IMR-90 (cell line): ENCODE measurements around the gene ZNF608. TPM values are rescaled to one million over a fixed set of nuclear protein-coding genes. Genes with fewer than 3 reads are reported as not detected.

Experiments used
- ATAC-seq: fragments of 200-7000 bp; cut with Tn5 transposase; 2 replicates; pipeline ENCODE4 v1.9.1; 2020; ENCODE audit warnings: low read depth, mild to moderate bottlenecking, moderate library complexity
- BruUV-seq: library from RNA; stranded (reverse); fragments of 400-500 nt; replicated peaks from 2 replicates; lab custom pipeline; 2021; lab: Mats Ljungman, UMichigan
- CTCF ChIA-PET: fragments of 300-600 bp; formaldehyde crosslinking; extraction: SDS; loops from one replicate; lab custom pipeline; 2021; ENCODE audit warnings: antibody characterized with exemption; lab: Yijun Ruan, JAX
- POLR2A ChIA-PET: fragments of 300-600 bp; sonication (Branson Sonifier 250); formaldehyde crosslinking; loops from one replicate; lab custom pipeline; 2022; ENCODE audit warnings: antibody characterized with exemption; ENCODE audit not compliant: unreplicated experiment; lab: Charles Lee
- DNase-seq: peaks from one replicate; pipeline ENCODE4 v3.0.0; 2013
- H2AFZ ChIP-seq: replicated peaks from 2 replicates; pipeline ENCODE3; 2013; ENCODE audit warnings: low read length, mild to moderate bottlenecking; ENCODE audit not compliant: poor library complexity
- H2AK5ac ChIP-seq: 2 replicates; pipeline ENCODE4 v1.6.1; 2013; ENCODE audit warnings: low read depth, low read length, inconsistent platforms
- H2AK9ac ChIP-seq: replicated peaks from 2 replicates; pipeline ENCODE3; 2013; ENCODE audit warnings: mild to moderate bottlenecking, low read depth, low read length, moderate library complexity; ENCODE audit not compliant: poor library complexity
- H2BK120ac ChIP-seq: 2 replicates; pipeline ENCODE4 v1.6.1; 2013; ENCODE audit warnings: low read depth, low read length, inconsistent platforms
- H2BK15ac ChIP-seq: 3 replicates; pipeline ENCODE4 v1.6.1; 2013; ENCODE audit warnings: low read depth, low read length, inconsistent platforms
- H2BK20ac ChIP-seq: 2 replicates; pipeline ENCODE4 v1.6.1; 2013; ENCODE audit warnings: low read depth, mild to moderate bottlenecking, inconsistent platforms, low read length, moderate library complexity
- H2BK5ac ChIP-seq: 2 replicates; pipeline ENCODE4 v1.6.1; 2013; ENCODE audit warnings: mild to moderate bottlenecking, low read depth, low read length, inconsistent platforms; ENCODE audit not compliant: poor library complexity, severe bottlenecking
- H3K14ac ChIP-seq: replicated peaks from 2 replicates; pipeline ENCODE4 v1.6.1; 2013; ENCODE audit warnings: low read depth, low read length, inconsistent platforms
- H3K18ac ChIP-seq: 2 replicates; pipeline ENCODE4 v1.6.1; 2013; ENCODE audit warnings: low read depth, low read length, control low read depth
- H3K23ac ChIP-seq: 2 replicates; pipeline ENCODE4 v1.6.1; 2013; ENCODE audit warnings: low read depth, low read length, inconsistent platforms
- H3K27ac ChIP-seq: 2 replicates; pipeline ENCODE4 v1.5.1; 2013; ENCODE audit warnings: mild to moderate bottlenecking, control low read depth, low read length; ENCODE audit not compliant: insufficient read depth
- H3K27me3 ChIP-seq: 2 replicates; pipeline ENCODE4 v1.6.1; 2013; ENCODE audit warnings: low read length; ENCODE audit not compliant: control insufficient read depth, insufficient read depth
- H3K36me3 ChIP-seq: 2 replicates; pipeline ENCODE4 v1.6.1; 2013; ENCODE audit warnings: low read length, mixed read lengths; ENCODE audit not compliant: control insufficient read depth, insufficient read depth
- H3K4ac ChIP-seq: 2 replicates; pipeline ENCODE4 v1.6.1; 2013; ENCODE audit warnings: low read depth, low read length, inconsistent platforms
- H3K4me1 ChIP-seq: 2 replicates; pipeline ENCODE4 v1.6.1; 2013; ENCODE audit warnings: low read length, mixed read lengths; ENCODE audit not compliant: control insufficient read depth, insufficient read depth
- H3K4me2 ChIP-seq: 2 replicates; pipeline ENCODE4 v1.6.1; 2013; ENCODE audit warnings: low read depth, mild to moderate bottlenecking, control low read depth, low read length, moderate library complexity
- H3K4me3 ChIP-seq: 2 replicates; pipeline ENCODE4 v1.5.1; 2013; ENCODE audit warnings: low read depth, mild to moderate bottlenecking, control low read depth, low read length, moderate library complexity; ENCODE audit not compliant: insufficient read depth
- H3K56ac ChIP-seq: 2 replicates; pipeline ENCODE4 v1.6.1; 2013; ENCODE audit warnings: low read length, inconsistent platforms; ENCODE audit not compliant: insufficient read depth; ENCODE audit errors: extremely low read depth
- H3K79me1 ChIP-seq, 2 experiments: 2 replicates each; pipeline ENCODE4 v1.6.1; 2013; ENCODE audit warnings: low read length in 2 of 2, inconsistent platforms in 1 of 2, low read depth in 1 of 2
- H3K9ac ChIP-seq: 2 replicates; pipeline ENCODE4 v1.6.1; 2013; ENCODE audit warnings: low read depth, low read length, control low read depth
- H3K9me1 ChIP-seq: 2 replicates; pipeline ENCODE4 v1.6.1; 2013; ENCODE audit warnings: low read length, inconsistent platforms; ENCODE audit not compliant: insufficient read depth
- H3K9me3 ChIP-seq: 2 replicates; pipeline ENCODE4 v1.6.1; 2013; ENCODE audit warnings: low read length; ENCODE audit not compliant: control insufficient read depth, insufficient read depth
- H4K20me1 ChIP-seq: 2 replicates; pipeline ENCODE4 v1.6.1; 2013; ENCODE audit warnings: low read length, inconsistent platforms; ENCODE audit not compliant: insufficient read depth
- H4K5ac ChIP-seq: 2 replicates; pipeline ENCODE4 v1.6.1; 2013; ENCODE audit warnings: mild to moderate bottlenecking, low read depth, low read length, control low read depth
- H4K8ac ChIP-seq, 2 experiments: 2 replicates each; pipeline ENCODE4 v1.6.1; 2013; ENCODE audit warnings: low read depth in 2 of 2, low read length in 2 of 2, control low read depth in 1 of 2, inconsistent platforms in 1 of 2
- H4K91ac ChIP-seq: 2 replicates; pipeline ENCODE4 v1.6.1; 2013; ENCODE audit warnings: low read depth, low read length, inconsistent platforms; ENCODE audit not compliant: insufficient read depth
- BHLHE40 ChIP-seq: fragments of 150-350 bp; IDR thresholded peaks from 2 replicates; pipeline ENCODE4 v1.6.1; 2016; ENCODE audit warnings: mild to moderate bottlenecking, low read depth, low read length
- CEBPB ChIP-seq: IDR thresholded peaks from 2 replicates; pipeline ENCODE4 v1.6.1; 2012; ENCODE audit warnings: low read depth, low read length, improper control_type of control experiment
- CHD1 ChIP-seq: IDR thresholded peaks from 2 replicates; pipeline ENCODE4 v1.6.1; 2012; ENCODE audit warnings: low read depth, low read length, improper control_type of control experiment
- MAFK ChIP-seq: IDR thresholded peaks from 2 replicates; pipeline ENCODE4 v1.6.1; 2012; ENCODE audit warnings: low read depth, low read length, improper control_type of control experiment
- MXI1 ChIP-seq: IDR thresholded peaks from 2 replicates; pipeline ENCODE4 v1.6.1; 2012; ENCODE audit warnings: low read depth, mild to moderate bottlenecking, low read length, moderate library complexity, borderline replicate concordance
- RFX5 ChIP-seq: IDR thresholded peaks from 2 replicates; pipeline ENCODE4 v1.8.0; 2012; ENCODE audit warnings: low read depth, mild to moderate bottlenecking, low read length, moderate library complexity
- SMC3 ChIP-seq: fragments of 150-350 bp; IDR thresholded peaks from 2 replicates; pipeline ENCODE4 v1.6.1; 2016; ENCODE audit warnings: low read depth, mild to moderate bottlenecking, antibody characterized with exemption, low read length, moderate library complexity
- WGBS, 2 experiments: methylation state at CpG; one replicate each; pipeline versions ENCODE4 v1.1.5 to v1.1.7; 2013; ENCODE audit warnings: missing lambda C conversion rate in 2 of 2; ENCODE audit not compliant: insufficient read length in 1 of 2; ENCODE audit errors: extremely low coverage in 2 of 2; 5-methylcytosine and 5-hydroxymethylcytosine counted together
- dilution Hi-C: fragments of 300-500 bp; cut with HindIII; formaldehyde crosslinking; loops from one replicate; pipeline ENCODE4 v1.14.3; 2018; ENCODE audit warnings: low sequenced_read_pairs; ENCODE audit not compliant: unreplicated experiment
- in situ Hi-C: fragments of 300-500 bp; cut with MboI; formaldehyde crosslinking; loops from 3 replicates; pipeline ENCODE4 v1.14.3; 2019; ENCODE audit warnings: low sequenced_read_pairs, inconsistent platforms, mixed read lengths
- intact Hi-C: fragments of 100-400 bp; cut with micrococcal nuclease; formaldehyde crosslinking; loops from 2 replicates; pipeline ENCODE4 v1.10.0; 2022
- polyA plus RNA-seq, 3 experiments: library from polyadenylated mRNA; depleted of rRNA; stranded (reverse); fragments of >200 nt; gene quantifications; 2 replicates each; pipeline ENCODE4 v1.2.3, GENCODE V29; 2012; ENCODE audit warnings: low replicate concordance in 1 of 3
- total RNA-seq: library from RNA; depleted of rRNA; stranded (reverse); fragments of >200 nt; gene quantifications from 2 replicates; pipeline ENCODE4 v1.2.3, GENCODE V29; 2012
- TF ChIP-seq, protein P1 (sequence below): conservative IDR thresholded peaks from 2 replicates; pipeline ENCODE4 v1.5.1; 2012; ENCODE audit warnings: mild to moderate bottlenecking, low read depth, low read length, improper control_type of control experiment
- TF ChIP-seq, protein P2 (sequence below): fragments of 150-350 bp; IDR thresholded peaks from 2 replicates; pipeline ENCODE4 v1.6.1; 2017; ENCODE audit warnings: mild to moderate bottlenecking, antibody characterized with exemption, low read length, low read depth

The ZNF608 gene
- total and polyA plus RNA-seq, 2 of the 4 experiments (the other 2 are of a cell fraction), result 9.8 to 15.1 TPM

DNA sequence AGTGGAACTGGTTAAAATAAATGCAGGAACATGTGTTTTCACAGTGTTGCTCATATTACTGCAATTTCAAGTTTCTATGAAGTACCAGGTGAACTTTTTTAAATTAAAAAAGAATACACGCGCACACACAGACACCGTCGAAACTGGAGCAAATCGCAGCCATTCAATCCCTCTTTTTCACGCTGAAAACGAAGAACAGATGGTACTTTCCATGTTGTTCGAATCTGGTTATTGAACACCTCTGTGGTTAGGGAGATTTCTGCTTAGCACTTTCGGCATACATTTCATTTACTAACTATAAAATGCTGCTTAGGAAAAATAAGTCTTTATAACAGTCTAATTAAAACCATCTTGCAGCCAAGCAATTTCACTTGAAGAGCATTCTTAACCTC, 6.8 kb downstream of the ZNF608 start:
- Histone ChIP-seq H3K9me3 (no peaks in the 10 kb centered on the region), H3K14ac (no peak overlapping the region), H3K18ac (no peak overlapping the region), H3K23ac (no peak overlapping the region), H4K8ac (no peak overlapping the region), H3K79me1 (peaks cover 16 to 49% of the 10 kb centered on the region in 2 experiments; a peak in 3 of 4 replicates), H4K5ac (no peak overlapping the region), H3K56ac (no peak overlapping the region), H2AFZ (no peak overlapping the region), H2BK20ac (no peak overlapping the region), H4K20me1 (peaks cover 6% of the 10 kb centered on the region; the same call in 1 of the 2 replicates), H3K4ac (no peak overlapping the region), H2AK9ac (no peak overlapping the region), H3K4me3 (no peak overlapping the region), H2AK5ac (no peak overlapping the region), H3K4me1 (peaks cover 7% of the 10 kb centered on the region), H2BK15ac (no peak overlapping the region), H3K4me2 (no peak overlapping the region), H3K9me1 (no peaks in the 10 kb centered on the region), H3K9ac (no peak overlapping the region), H2BK120ac (no peak overlapping the region), H2BK5ac (no peak overlapping the region), H3K36me3 (peaks cover 2% of the 10 kb centered on the region; the same call in 1 of the 2 replicates), H3K27ac (no peak overlapping the region), H4K91ac (no peak overlapping the region), H3K27me3 (no peaks in the 10 kb centered on the region)
- BruUV-seq, result no TSS peak
- in situ Hi-C loops, result loop anchor here (10.0 kb wide), 3 partner anchors 285 to 745 kb away; no protein-coding TSS in a partner anchor
- ATAC-seq, result no peak
- DNase-seq, result no peak
- TF ChIP-seq, protein P1, sequence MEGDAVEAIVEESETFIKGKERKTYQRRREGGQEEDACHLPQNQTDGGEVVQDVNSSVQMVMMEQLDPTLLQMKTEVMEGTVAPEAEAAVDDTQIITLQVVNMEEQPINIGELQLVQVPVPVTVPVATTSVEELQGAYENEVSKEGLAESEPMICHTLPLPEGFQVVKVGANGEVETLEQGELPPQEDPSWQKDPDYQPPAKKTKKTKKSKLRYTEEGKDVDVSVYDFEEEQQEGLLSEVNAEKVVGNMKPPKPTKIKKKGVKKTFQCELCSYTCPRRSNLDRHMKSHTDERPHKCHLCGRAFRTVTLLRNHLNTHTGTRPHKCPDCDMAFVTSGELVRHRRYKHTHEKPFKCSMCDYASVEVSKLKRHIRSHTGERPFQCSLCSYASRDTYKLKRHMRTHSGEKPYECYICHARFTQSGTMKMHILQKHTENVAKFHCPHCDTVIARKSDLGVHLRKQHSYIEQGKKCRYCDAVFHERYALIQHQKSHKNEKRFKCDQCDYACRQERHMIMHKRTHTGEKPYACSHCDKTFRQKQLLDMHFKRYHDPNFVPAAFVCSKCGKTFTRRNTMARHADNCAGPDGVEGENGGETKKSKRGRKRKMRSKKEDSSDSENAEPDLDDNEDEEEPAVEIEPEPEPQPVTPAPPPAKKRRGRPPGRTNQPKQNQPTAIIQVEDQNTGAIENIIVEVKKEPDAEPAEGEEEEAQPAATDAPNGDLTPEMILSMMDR, result no peak
- TF ChIP-seq, protein P2, sequence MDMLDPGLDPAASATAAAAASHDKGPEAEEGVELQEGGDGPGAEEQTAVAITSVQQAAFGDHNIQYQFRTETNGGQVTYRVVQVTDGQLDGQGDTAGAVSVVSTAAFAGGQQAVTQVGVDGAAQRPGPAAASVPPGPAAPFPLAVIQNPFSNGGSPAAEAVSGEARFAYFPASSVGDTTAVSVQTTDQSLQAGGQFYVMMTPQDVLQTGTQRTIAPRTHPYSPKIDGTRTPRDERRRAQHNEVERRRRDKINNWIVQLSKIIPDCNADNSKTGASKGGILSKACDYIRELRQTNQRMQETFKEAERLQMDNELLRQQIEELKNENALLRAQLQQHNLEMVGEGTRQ, result no peak
- no peak for TF ChIP-seq BHLHE40
- TF ChIP-seq RFX5, result no peak
- no peak for TF ChIP-seq SMC3
- TF ChIP-seq CEBPB, result no peak
- TF ChIP-seq CHD1, result no peak
- TF ChIP-seq MAFK, result no peak
- TF ChIP-seq MXI1, result no peak
- dilution Hi-C loops, result no loop called here
- POLR2A ChIA-PET, result no interaction called here
- no CpG with 5 or more reads among the region's 9 CpGs for WGBS, 2 experiments
- intact Hi-C loops, result loop anchor here (5.0 to 10.0 kb wide), 7 partner anchors 225 to 1793 kb away; no protein-coding TSS in a partner anchor
- CTCF ChIA-PET, result no interaction called here
